IPS DF 6.9 (cell line): Measurements from ENCODE around the gene CEP85L.

Source experiments
- DNase-seq: peaks from one replicate; pipeline ENCODE4 v3.0.0-alpha.2; 2013; ENCODE audit warnings: low read depth, low spot score
- H3K27ac ChIP-seq: one replicate; pipeline ENCODE4 v1.5.1; 2013; ENCODE audit warnings: low read length, control low read depth
- H3K27me3 ChIP-seq: 2 replicates; pipeline ENCODE4 v1.6.1; 2013; ENCODE audit warnings: mild to moderate bottlenecking, low read length; ENCODE audit not compliant: control insufficient read depth, insufficient read depth
- H3K36me3 ChIP-seq: 2 replicates; pipeline ENCODE4 v1.6.1; 2013; ENCODE audit warnings: low read length; ENCODE audit not compliant: control insufficient read depth, insufficient read depth
- H3K4me1 ChIP-seq: 2 replicates; pipeline ENCODE4 v1.6.1; 2013; ENCODE audit warnings: low read length; ENCODE audit not compliant: control insufficient read depth, insufficient read depth
- H3K4me3 ChIP-seq: 2 replicates; pipeline ENCODE4 v1.5.1; 2013; ENCODE audit warnings: mild to moderate bottlenecking, low read length
- H3K9me3 ChIP-seq: 2 replicates; pipeline ENCODE4 v1.6.1; 2013; ENCODE audit warnings: low read length, inconsistent platforms; ENCODE audit not compliant: control insufficient read depth, insufficient read depth
- WGBS: extraction: QIAGEN DNeasy Blood & Tissue Kit; methylation state at CpG from one replicate; pipeline ENCODE4 v1.1.7; 2013; ENCODE audit warnings: mixed read lengths, missing lambda C conversion rate; ENCODE audit not compliant: insufficient read length, insufficient coverage; 5-methylcytosine and 5-hydroxymethylcytosine counted together

Gene CEP85L

DNA sequence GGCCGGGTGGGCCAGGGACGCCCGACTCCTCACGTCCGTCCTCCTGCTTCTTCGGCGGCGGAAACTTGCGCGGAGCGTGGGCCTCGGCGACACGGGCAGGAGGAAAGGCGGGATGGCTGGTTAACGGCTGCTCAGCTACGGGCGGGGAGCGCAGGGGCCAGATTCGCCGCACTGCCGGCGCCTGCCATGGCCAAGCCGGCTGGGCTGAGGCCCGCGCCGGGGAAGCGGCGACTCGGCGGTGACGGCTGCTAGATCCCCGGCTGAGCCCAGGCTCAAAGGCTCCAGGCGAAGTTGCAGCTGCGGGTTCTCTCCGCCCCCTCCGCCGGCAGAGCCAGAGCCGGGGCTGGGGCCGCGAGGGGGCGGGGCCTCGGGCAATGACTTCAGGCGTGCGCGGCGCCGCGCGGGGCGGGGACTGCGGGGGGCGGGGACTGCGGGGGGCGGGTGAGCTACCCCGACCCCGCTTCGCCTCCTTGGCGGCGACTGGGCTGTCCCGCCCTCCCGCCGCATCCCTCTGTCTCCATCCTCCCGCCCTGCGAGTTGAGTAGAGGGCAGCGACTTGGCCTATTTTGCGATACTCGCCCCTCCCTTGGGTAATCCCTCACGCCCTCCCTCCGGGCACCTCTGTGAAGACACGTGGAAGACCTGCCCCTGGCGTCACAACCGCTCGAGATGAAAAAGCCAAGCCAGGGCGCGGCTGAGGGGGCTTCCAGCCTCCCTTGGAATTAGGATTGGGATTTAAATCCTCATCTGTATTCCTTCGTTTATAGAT lies at the start of gene CEP85L:
Gene CEP85L, minus strand, starts transcription at position 310 of the 769 bp plus-strand sequence. CDS start 322 bp downstream, outside the sequence.
- H3K27ac ChIP-seq: no peak within 1 kb of the TSS
- no peaks in the 10 kb centered on the region for H3K36me3 ChIP-seq
- no peaks in the 10 kb centered on the region for H3K4me1 ChIP-seq
- WGBS: no CpG with 5 or more reads among the region's 77 CpGs
- peak within 1 kb of the TSS; percentile 82 for H3K4me3 ChIP-seq
- H3K9me3 ChIP-seq: no peaks in the 10 kb centered on the region
- peak; percentile 68 for DNase-seq
- H3K27me3 ChIP-seq: no peaks in the 10 kb centered on the region

DNA sequence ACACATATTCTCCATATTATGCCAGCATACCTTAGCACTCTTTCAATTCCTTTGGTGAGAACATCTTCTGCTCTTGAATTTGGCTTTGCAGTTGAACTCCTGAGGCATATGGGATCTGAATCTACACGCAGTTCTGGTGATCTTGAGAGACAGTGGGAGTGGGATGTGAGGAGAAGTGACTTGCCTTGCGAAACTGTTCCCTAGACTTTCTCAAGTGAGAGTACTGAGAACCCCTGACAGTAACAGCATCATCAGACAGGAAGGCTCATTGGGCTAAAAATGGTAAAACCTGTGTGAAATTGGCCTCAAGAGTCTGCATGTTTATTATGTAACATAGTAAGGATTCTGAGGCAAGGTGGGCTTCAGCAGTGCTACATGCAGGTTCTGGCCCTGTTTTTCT lies 49.1 kb upstream of the CEP85L start:
- no CpG with 5 or more reads among the region's 2 CpGs for WGBS
- no peak overlapping the region for H3K27ac ChIP-seq
- H3K4me1 ChIP-seq: peaks cover 3% of the 10 kb centered on the region; the same call in 1 of the 2 replicates
- DNase-seq: no peak
- H3K27me3 ChIP-seq: no peaks in the 10 kb centered on the region
- H3K9me3 ChIP-seq: no peaks in the 10 kb centered on the region
- H3K4me3 ChIP-seq: no peak overlapping the region
- H3K36me3 ChIP-seq: no peaks in the 10 kb centered on the region

DNA sequence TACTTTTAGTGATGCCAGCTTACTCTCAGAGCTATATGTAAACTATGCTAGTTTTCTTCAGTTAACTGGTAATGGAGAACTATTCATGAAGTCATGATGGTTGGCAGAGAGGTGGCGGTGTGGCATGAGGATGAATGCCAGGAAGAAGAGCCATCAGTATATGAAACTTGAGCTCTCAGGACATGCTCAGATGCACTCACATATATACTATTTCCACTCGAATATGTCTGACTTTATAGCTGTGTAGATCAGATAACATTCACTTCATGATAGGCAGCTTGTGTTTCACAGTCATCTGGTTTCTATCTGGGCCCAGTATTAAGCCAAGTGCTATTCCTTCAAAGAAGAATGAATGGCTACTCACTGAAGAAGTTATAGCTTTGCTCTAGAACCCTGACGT lies 46.2 kb upstream of the CEP85L start:
- Histone ChIP-seq H3K27ac (no peak overlapping the region), H3K4me1 (no peaks in the 10 kb centered on the region), H3K9me3 (no peaks in the 10 kb centered on the region), H3K27me3 (no peaks in the 10 kb centered on the region), H3K4me3 (no peak overlapping the region), H3K36me3 (no peaks in the 10 kb centered on the region)
- no peak for DNase-seq
- WGBS: no CpG with 5 or more reads among the region's 3 CpGs

DNA sequence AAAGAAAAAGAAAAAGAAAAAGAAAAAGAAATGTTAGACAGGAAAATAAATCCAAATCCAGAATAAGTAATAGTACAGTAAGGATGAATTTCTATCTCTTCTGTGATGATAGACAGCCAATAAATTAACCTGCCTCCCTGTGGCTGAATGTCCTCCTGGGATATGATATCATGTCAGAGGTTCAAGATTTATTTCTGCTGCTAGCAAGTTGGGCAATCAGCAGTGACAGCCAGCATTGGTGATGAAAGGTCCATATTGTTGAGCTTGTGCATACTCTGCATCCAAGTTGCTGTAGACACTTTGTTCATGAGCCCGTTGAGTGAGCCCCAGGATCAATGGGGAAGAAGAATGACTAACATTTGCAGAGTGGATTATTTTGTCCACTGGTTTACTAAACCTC lies 44.9 kb upstream of the CEP85L start:
- Histone ChIP-seq H3K27ac (no peak overlapping the region), H3K36me3 (no peaks in the 10 kb centered on the region), H3K4me1 (no peaks in the 10 kb centered on the region), H3K9me3 (no peaks in the 10 kb centered on the region), H3K27me3 (no peaks in the 10 kb centered on the region), H3K4me3 (no peak overlapping the region)
- no CpG with 5 or more reads among the region's 1 CpG for WGBS
- no peak for DNase-seq

DNA sequence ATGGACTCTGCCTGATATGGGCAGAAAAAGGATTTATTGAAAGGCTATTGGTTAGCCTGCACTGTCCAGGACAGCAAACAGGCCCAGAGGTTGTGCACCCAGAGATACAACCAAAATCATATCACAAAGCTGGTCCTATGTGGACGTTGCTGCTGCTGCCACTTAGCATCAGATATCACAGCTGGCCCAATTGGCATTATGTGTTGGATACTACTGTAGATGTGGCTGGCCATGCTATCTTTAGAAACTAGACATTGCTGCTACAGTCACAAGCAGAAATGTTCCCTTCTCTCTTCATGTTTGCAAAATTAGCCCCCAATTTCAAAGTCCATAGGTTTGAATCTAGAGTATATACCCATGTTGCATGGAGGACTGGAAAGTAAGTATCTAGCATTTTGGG lies 42.2 kb upstream of the CEP85L start:
- no peaks in the 10 kb centered on the region for H3K9me3 ChIP-seq
- WGBS: no CpG with 5 or more reads among the region's 1 CpG
- no peak overlapping the region for H3K27ac ChIP-seq
- no peak overlapping the region for H3K4me3 ChIP-seq
- H3K27me3 ChIP-seq: no peaks in the 10 kb centered on the region
- no peaks in the 10 kb centered on the region for H3K4me1 ChIP-seq
- no peak for DNase-seq
- H3K36me3 ChIP-seq: no peaks in the 10 kb centered on the region

DNA sequence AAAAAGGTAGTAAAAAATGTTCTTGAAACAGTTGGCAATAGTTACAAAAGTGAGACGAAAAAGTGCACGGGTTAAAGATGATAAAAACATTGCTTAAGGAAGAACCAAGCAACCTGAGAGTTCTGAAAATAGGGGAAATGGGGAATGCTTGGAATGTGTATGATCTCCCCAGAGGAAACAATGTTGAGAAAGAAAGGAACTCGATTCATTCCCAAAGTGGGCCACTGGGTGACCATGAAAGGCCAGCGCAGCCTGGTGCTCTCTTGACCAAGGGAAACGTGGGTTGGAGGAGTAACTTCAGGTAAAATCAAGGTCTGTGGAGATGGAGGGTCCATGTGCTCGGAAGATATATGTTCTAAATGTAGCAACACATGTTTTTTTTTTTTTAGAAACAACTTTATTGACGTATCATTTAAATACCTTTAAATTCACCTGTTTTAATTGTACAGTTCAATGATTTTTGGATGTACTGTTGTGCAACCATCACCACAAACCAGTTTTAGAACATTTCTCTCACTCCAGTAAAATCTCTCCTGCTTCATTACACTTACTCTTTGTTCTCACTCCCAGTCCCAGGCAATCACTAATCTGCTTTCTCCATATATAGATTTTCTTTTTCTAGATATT lies 34.5 kb upstream of the CEP85L start:
- no peak for DNase-seq
- WGBS: no CpG with 5 or more reads among the region's 7 CpGs
- no peak overlapping the region for H3K27ac ChIP-seq
- H3K36me3 ChIP-seq: no peaks in the 10 kb centered on the region
- H3K4me1 ChIP-seq: no peaks in the 10 kb centered on the region
- no peaks in the 10 kb centered on the region for H3K9me3 ChIP-seq
- no peak overlapping the region for H3K4me3 ChIP-seq
- no peaks in the 10 kb centered on the region for H3K27me3 ChIP-seq

DNA sequence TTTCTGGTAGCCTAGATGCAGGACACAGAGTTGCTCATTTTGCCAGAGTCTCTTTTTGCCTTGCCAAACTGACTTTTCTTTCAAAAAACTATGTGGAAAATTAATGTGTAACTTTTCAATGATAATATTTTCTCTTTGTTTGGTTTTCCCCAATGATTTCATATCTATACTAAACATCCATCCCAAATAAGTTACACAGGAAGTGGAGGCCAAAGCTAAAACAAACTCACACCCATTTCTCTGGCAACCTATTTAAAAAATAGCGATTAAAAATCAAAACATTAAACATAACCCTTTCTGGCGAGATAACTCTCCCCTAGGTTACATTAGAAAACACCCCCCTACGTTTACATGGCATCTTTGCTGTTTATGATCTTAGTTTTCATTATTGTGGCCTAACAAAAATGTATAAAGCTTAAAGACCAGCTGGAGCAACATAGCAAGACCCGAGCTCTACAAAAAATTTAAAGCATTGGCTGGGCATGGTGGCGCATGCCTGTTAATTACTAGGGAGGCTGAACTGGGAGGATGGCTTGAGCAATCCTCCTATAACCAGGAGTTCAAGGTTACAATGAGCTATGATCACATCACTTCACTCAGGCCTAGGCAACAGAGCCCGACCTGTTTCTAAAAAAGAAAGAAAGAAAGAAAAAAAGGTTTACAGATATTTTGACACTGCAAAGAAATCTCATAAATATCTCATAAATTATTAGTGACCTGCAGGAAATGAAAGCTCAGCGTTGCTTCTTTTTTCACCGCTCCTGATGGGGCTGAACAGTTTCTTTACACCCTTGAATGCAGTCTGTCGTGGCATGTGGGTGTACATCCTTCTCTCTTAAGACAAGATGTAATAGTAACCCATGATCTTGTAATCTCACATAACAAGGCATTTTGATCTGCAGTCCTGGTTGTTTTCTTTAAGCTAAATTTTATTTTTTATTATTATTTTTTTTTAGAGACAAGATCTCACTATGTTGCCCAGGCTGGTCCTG lies 32.8 kb upstream of the CEP85L start:
- Histone ChIP-seq H3K4me3 (no peak overlapping the region), H3K36me3 (no peaks in the 10 kb centered on the region), H3K27ac (no peak overlapping the region), H3K27me3 (no peaks in the 10 kb centered on the region), H3K4me1 (no peaks in the 10 kb centered on the region), H3K9me3 (no peaks in the 10 kb centered on the region)
- no peak for DNase-seq
- WGBS: 100% methylated on average over 2 of the region's 9 CpGs

DNA sequence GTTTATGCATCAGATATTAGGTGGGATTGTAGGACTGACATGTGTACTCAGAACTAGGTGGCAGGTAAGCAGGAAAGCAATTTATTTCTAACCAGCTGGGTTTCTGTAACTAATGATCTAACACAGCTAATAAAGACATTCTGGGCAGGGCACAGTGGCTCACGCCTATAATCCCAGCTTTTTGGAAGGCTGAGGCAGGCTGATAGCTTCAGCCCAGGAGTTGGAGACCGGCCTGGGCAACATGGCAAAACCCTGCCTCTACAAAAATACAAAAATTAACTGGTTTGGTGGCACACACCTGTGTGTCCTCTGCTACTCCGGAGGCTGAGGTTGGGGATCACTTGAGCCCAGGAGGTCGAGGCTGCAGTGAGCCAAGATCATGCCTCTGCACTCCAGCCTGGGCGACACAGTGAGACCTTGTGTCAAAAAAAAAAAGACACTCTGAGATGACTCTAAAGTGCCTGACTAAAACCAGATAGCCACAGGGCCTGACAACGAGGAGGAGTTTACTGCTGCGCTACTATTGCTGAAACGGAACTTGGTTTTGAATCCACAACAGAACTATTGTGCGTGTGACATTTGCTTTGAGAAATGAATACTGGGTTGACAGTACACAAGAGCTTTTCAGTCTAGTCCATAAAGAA lies 29.2 kb upstream of the CEP85L start:
- no CpG with 5 or more reads among the region's 9 CpGs for WGBS
- Histone ChIP-seq H3K27ac (no peak overlapping the region), H3K27me3 (no peaks in the 10 kb centered on the region), H3K36me3 (no peaks in the 10 kb centered on the region), H3K4me1 (no peaks in the 10 kb centered on the region), H3K9me3 (no peaks in the 10 kb centered on the region), H3K4me3 (no peak overlapping the region)
- no peak for DNase-seq

DNA sequence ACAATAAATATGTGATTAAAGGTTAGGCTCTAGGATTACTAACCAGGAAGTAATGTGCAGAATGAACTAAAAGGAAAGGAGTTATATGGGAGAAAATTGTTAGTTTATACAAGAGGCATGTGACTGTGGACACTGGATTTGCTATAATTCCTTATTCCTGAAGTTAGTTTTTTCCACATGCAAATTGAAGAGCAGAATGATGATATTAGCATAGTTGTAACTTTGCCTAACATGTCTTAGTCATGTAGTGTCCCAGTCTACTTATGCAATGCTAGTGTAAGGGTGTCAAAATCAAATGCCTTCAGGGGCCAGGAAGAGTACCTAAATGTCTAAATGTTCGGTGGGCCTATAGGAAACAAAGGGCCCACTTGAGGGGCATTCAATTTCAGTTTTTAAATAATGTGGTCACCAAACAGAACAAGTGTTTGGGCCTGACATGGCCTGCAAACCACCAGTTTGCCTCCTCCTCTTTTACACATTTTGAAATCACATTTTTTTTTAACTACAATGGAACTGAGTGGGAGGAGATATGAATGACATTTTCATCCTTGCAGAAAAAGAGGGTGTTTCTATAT lies 28.0 kb upstream of the CEP85L start:
- H3K36me3 ChIP-seq: no peaks in the 10 kb centered on the region
- no CpG with 5 or more reads among the region's 1 CpG for WGBS
- no peak for DNase-seq
- H3K4me3 ChIP-seq: no peak overlapping the region
- no peaks in the 10 kb centered on the region for H3K27me3 ChIP-seq
- no peaks in the 10 kb centered on the region for H3K4me1 ChIP-seq
- no peak overlapping the region for H3K27ac ChIP-seq
- no peaks in the 10 kb centered on the region for H3K9me3 ChIP-seq

DNA sequence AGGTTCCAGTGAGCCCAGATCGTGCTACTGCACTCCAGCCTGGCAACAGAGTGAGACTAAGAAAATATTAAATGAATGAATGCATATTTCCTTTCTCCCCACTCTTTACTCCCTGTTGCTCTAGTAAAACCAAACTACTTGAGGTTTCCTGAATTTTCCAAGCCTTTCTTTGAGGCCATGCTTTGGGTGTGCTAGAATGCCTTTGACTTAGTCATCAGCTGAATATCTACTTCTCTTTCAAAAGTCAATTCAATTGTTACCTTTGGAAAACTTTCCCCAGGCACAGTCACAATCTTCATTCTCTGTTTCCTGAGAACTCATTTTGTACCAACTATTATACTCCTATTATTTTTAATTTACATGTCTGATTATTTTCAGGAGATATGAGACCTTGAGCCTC lies 27.5 kb upstream of the CEP85L start:
- H3K27ac ChIP-seq: no peak overlapping the region
- no CpG with 5 or more reads among the region's 1 CpG for WGBS
- no peak overlapping the region for H3K4me3 ChIP-seq
- H3K27me3 ChIP-seq: no peaks in the 10 kb centered on the region
- H3K9me3 ChIP-seq: no peaks in the 10 kb centered on the region
- H3K4me1 ChIP-seq: no peaks in the 10 kb centered on the region
- DNase-seq: no peak
- no peaks in the 10 kb centered on the region for H3K36me3 ChIP-seq
